NCI-H128 (cell line): ENCODE measurements around the gene NR2C2AP.
"Not testable (repeated sequence)": the region's sequence is repeated elsewhere in the genome, so short reads cannot be mapped to it uniquely, and the experiment has no call there.

Source experiments
- DNase-seq: peaks from one replicate; lab custom pipeline; 2025; ENCODE audit not compliant: unreplicated experiment; lab: John Stamatoyannopoulos, UW

Gene NR2C2AP

GRCh38 chr19:19185853-19186740, 17.1 kb downstream of the NR2C2AP start:
- DNase-seq = peak; percentile 2

- DNase-seq = no peak
These were observed 21.7 kb downstream of the NR2C2AP start for GRCh38 chr19:19181488-19181998.

GRCh38 chr19:19179548-19180441, 23.4 kb downstream of the NR2C2AP start:
- no peak for DNase-seq

GRCh38 chr19:19176950-19177349, 26.3 kb downstream of the NR2C2AP start:
- no peak for DNase-seq

- DNase-seq = not testable (repeated sequence)
These were observed 30.0 kb downstream of the NR2C2AP start for GRCh38 chr19:19173243-19173642.

GRCh38 chr19:19171821-19172532, 31.2 kb downstream of the NR2C2AP start:
- no peak for DNase-seq

GRCh38 chr19:19170873-19171672, 32.1 kb downstream of the NR2C2AP start:
- no peak for DNase-seq

- peak; percentile 70 for DNase-seq
These were observed 33.0 kb downstream of the NR2C2AP start, which contains the start of gene MEF2B for GRCh38 chr19:19170053-19170872. Gene MEF2B (minus strand): TSS chr19:19170263. CDS start chr19:19150735, 19,528 bp downstream.

GRCh38 chr19:19169236-19170052, 33.8 kb downstream of the NR2C2AP start:
- DNase-seq = no peak

GRCh38 chr19:19167612-19168011, 35.6 kb downstream of the NR2C2AP start:
- no peak for DNase-seq

GRCh38 chr19:19165396-19165795, 37.8 kb downstream of the NR2C2AP start:
- DNase-seq = no peak

- no peak for DNase-seq
These were observed 40.7 kb downstream of the NR2C2AP start for GRCh38 chr19:19162495-19162894.

- DNase-seq = no peak
These were observed 42.7 kb downstream of the NR2C2AP start for GRCh38 chr19:19160461-19161035.

GRCh38 chr19:19159534-19159933, 43.7 kb downstream of the NR2C2AP start:
- no peak for DNase-seq

- no peak for DNase-seq
These were observed 45.4 kb downstream of the NR2C2AP start for GRCh38 chr19:19157808-19158207.

GRCh38 chr19:19155495-19156219, 47.6 kb downstream of the NR2C2AP start:
- no peak for DNase-seq

- no peak for DNase-seq
These were observed 48.3 kb downstream of the NR2C2AP start for GRCh38 chr19:19154768-19155494.
